ENCODE data around the gene HDAC11. TPM values are rescaled to one million over a fixed set of nuclear protein-coding genes. Genes with fewer than 3 reads are reported as not detected.
"Not testable (repeated sequence)": the region's sequence is repeated elsewhere in the genome, so short reads cannot be mapped to it uniquely, and the experiment has no call there.

The HDAC11 gene
- total RNA-seq, 2 donors from 2014 or later, result 3.7 TPM

DNA sequence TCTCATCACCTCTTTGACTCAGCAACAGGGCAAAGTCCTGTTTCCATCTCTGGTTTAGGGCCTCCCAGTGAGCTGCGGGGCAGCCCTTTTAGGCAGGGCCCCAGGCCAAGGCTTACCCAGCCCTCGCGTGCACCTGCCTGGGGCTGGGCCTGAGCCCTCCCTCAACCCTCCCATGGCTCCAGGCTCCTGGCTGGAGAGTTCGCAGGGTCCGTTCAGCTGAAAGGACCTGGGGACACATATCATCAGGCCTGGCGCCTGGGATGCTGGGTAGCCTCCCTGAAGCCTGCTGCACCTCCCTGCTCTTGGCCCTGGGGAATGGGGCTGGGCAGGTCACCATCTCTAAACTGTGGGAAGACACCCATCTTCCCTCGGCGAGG, 29.7 kb downstream of the HDAC11 start:
- DNase-seq (ENCODE audit: low spot score in 2 of 2) (no peak), ATAC-seq (no peak)
- H3K27ac Mint-ChIP-seq, result no peak overlapping the region
- no peaks in the 10 kb centered on the region for H3K36me3 Mint-ChIP-seq
- no peaks in the 10 kb centered on the region for H3K9me3 Mint-ChIP-seq

DNA sequence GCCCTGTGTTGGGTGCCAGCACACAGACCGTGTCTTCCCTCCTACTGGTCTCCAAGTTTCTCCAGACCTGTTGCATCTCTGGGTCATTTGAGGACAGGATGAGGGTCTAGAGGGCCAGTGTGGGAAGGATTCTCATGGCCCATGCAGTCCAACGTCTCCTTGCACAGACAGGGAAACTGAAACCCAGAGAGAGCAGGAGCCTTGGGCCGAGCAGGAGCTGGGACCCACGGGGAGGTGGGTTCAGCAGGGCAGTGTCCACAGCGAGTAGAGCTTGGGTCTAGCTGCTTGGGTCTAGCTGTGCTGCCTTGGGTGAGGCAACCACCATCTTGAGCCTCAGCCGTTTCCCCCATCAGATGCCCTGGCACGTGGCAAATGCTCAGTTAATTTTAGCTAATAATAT, 32.3 kb downstream of the HDAC11 start:
- Mint-ChIP-seq H3K9me3 (no peaks in the 10 kb centered on the region), H3K36me3 (no peaks in the 10 kb centered on the region), H3K27ac (no peak overlapping the region)
- no peak for ATAC-seq
- no peak for DNase-seq (ENCODE audit: low spot score in 2 of 2)

DNA sequence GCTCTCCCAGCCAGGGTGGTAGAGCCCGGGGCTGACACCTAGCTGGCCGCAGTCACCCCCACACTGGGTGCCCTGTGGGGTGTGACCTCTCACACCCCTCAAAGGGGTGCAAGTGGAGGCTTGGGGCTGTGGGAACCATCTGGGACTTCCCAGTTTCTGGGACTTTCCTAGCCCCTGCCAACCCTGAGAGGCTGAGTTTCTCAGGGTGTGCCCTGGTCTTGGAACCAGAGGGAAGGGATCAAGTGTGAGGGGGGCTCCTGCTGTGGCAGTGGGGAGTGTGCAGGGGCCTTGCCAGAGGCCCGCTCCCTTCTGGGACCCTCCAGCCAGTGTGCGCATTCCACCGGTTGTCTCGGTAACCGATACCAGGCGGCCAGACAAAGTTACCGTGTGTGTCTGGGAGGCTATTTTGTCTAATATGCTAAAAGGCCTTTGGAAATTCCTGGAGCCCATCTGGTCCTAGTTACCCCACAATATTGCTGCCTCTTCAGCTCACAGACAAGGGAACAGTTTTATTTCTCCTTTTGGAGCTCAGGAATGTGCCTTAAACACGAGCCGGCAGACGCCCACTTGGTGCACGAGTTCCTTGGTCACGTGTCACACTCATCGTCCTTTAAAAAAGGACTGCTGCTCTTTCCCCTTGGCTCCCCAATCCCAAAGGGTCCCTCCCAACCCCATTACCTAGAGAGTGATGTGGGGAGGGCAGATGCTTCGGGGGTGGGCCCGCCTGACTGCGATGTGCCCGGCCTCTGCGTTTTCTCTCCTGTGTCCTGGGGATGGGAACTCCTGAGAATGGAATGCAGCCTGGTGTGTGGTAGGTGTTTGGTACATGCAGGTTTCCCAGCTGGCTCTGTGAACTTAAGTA, 33.2 kb downstream of the HDAC11 start:
- no peak overlapping the region for H3K27ac Mint-ChIP-seq
- no peak for DNase-seq (ENCODE audit: low spot score in 2 of 2)
- no peaks in the 10 kb centered on the region for H3K36me3 Mint-ChIP-seq
- no peak for ATAC-seq
- H3K9me3 Mint-ChIP-seq, result no peaks in the 10 kb centered on the region

DNA sequence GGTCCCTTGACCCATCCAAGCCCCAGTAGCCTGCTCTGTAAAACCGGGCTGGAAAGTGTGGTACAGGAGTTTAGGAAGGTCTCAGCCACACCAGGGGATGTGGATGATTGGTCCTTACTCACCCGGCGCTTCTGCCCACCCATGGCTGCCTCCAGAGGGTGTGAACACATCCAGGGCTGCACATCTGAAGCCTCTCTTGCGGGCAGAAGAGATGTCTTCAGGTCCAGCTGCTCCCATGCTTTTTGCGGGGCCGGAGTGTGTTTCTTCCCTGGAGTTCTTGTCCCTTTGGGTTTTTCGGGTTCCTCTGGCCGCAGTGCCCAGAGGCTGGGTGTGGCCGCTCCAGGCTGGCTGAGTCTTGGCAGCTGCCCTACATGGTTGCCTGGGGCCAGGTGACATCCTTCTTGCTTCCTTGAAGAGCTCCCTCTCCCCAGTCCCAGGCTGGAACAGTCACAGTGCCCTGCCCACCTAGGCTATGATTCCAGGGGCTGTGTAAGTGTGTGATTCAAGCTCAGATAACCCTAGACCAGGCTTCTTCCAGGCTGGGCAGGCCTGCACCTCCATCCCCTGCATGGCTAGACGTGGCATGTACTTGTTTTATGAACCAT, 33.9 kb downstream of the HDAC11 start:
- DNase-seq (ENCODE audit: low spot score in 2 of 2), result no peak
- Mint-ChIP-seq H3K36me3 (no peaks in the 10 kb centered on the region), H3K27ac (no peak overlapping the region), H3K9me3 (no peaks in the 10 kb centered on the region)
- no peak for ATAC-seq

DNA sequence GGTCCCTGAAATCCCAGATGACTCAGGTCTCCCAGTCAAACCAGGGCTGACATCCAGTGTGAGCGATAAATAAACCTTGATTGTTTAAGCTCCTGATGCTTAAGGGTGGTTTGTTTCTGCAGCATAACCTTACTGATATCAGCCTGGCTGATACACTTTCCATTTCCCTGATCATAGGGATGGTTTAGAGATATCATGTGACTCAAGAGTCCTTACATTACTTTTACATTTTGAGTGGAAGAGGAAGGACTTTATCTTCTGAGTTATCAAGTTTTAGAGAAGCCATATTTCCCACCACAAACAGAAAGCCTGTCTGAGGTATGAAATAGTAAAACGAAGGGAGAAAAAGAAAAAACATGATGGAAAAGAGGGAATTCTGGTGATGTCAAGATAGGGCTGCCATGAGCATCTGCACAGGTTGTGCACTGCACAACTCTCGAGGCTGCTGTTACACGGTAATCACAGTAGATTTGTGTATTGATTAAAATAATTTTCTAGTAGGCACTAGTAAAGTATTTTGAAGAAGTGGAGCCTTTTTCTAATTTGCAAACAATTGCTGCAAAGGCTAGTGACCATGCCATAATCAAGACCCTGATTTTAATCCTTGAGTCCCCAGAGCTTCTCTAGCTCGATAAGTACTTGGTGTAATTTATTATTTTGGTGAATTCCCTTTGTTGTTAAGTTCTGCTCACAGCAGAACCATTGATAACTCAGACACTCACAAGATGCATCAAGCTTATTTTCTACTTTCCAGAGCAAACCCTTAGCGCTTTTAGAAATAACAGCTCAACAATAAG, 34.7 kb downstream of the HDAC11 start:
- H3K27ac Mint-ChIP-seq, result peak overlapping the region in 1 of 2 donors; percentile 12
- no peaks in the 10 kb centered on the region for H3K9me3 Mint-ChIP-seq
- no peaks in the 10 kb centered on the region for H3K36me3 Mint-ChIP-seq
- no peak for ATAC-seq
- no peak for DNase-seq (ENCODE audit: low spot score in 2 of 2)

DNA sequence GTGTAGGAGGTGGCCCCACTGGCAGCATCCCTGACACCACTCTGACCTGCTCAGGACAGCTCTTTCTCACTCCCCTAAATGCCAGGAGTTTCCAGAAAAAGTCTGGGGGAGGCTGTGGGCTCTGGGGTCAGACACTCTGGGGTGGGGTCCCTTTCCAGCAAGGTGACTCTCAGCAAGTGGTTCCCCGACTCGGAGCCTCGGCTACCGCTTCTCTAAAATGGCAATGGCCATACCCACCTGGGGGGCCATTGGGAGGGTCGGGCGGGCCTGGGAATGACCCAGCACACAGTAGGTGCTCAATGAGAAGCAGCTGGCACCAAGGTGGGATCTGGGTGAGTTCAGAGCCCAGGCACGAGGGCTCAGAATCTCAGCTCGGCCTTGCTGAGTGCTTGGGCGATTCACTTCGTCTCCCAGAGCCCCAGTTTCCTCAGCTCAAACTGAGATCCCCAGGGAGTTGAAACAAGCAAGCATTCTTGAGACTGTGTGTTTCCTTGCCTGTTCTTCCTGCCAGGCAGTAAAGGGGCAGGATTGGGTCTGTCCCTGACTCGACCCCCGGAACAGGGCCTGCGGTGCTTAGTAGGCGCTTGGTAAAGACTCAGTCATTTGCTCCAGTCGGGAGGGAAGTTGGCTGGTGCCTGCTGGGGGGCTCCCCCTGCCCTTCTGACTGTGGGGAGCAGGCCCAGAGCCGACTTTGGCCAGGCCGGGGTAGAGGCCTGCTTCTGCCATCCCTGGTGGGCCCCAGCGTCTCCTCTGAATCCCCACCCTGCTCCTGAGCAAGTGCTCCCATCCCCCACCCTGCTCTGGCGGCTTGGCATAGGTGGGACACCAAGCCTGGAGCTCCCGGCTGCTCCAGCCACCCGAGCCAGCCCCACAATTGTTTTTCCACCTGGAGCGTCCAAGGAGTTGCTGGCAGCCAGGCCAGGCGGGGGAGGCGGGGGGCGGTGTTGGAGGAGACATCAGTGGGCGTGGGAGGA, 36.0 kb downstream of the HDAC11 start:
- no peak for ATAC-seq
- H3K36me3 Mint-ChIP-seq, result no peaks in the 10 kb centered on the region

DNA sequence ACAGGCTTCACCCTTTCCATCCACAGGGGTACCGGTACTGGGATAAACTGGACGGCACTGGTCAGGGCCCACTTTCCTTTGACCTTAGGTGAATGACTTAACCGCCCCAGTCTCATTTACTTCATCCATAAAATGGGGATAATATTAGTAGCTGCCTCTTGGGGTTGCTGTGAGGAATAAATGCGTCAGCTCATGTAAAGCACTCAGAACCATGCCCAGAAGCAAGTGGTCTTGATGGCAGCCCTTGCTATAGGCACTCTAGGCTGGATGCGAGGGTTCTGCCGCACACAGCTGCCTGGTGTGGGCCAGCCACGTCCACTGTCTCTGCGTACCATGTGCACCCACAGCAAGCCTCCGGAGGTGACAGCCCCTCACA, 36.6 kb downstream of the HDAC11 start:
- ATAC-seq, result no peak
- Mint-ChIP-seq H3K36me3 (no peaks in the 10 kb centered on the region), H3K9me3 (peaks cover 4 to 5% of the 10 kb centered on the region in 2 donors), H3K27ac (no peak overlapping the region)
- no peak for DNase-seq (ENCODE audit: low spot score in 2 of 2)

More for the DNA sequence above, 36.0 kb downstream of the HDAC11 start:
- H3K27ac Mint-ChIP-seq, result no peak overlapping the region
- H3K9me3 Mint-ChIP-seq, result no peaks in the 10 kb centered on the region
- DNase-seq (ENCODE audit: low spot score in 2 of 2), result no peak

DNA sequence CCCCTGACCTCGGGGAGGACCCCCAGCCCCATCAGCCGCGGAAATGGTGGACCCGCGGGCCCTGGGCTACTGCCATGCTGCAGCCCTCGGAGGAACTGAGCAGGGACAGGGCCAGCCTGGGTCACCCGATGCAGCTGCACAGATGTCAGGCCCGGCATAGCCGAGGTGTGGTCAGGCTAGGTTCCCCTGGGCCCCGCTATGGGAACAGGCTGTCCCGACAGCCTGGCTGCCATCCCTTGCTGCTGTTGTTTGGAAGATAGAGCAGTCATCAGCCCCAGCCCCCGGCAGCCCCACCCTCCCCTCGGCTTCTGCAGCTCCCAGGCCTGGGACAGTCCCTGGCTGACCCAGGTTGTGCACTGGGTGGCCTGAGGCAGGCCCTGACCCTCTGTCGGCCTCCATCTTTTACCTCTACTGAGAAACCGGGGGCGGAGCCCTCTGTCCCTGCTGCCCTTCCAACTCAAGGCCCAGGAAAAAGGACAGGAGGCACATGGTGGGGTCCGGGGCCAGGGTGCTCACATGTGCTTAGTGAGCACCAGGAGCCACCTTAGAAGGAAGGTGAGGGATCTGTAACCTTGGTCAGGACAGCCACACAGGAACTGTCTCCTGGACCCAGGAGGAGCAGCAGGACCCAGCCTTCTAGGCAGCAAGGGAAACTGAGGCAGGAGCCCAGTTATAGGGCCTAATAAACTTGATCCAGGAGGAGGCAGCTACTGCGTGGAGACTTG, 37.3 kb downstream of the HDAC11 start:
- H3K9me3 Mint-ChIP-seq, result peaks cover 5 to 6% of the 10 kb centered on the region in 2 donors
- no peak for ATAC-seq
- no peak overlapping the region for H3K27ac Mint-ChIP-seq
- no peaks in the 10 kb centered on the region for H3K36me3 Mint-ChIP-seq
- DNase-seq (ENCODE audit: low spot score in 2 of 2), result no peak

DNA sequence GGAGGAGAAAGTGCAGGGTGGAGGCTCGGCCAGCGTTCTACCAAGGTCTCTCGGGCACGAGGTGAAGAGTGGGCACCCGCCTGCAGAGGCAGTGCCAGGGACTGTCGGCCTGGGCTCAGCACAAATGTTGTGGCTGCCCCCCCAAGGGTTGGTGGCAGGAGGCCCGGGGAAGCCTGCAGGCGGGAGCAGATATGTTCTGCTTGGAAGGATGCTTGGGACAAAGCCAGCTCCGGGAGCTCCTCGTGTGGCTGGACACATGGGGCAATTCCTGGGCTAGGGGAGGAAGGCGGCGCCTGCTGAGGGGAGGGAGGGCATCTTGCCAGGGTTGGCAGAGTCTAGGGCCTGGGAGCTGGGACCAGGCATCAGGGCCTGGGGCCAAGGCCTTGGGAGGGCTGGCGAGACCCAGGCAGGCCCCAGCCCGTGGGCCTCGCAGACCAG, 38.4 kb downstream of the HDAC11 start:
- DNase-seq (ENCODE audit: low spot score in 2 of 2) (no peak), ATAC-seq (no peak)
- no peaks in the 10 kb centered on the region for H3K36me3 Mint-ChIP-seq
- no peak overlapping the region for H3K27ac Mint-ChIP-seq
- peaks cover 5 to 6% of the 10 kb centered on the region in 2 donors for H3K9me3 Mint-ChIP-seq

DNA sequence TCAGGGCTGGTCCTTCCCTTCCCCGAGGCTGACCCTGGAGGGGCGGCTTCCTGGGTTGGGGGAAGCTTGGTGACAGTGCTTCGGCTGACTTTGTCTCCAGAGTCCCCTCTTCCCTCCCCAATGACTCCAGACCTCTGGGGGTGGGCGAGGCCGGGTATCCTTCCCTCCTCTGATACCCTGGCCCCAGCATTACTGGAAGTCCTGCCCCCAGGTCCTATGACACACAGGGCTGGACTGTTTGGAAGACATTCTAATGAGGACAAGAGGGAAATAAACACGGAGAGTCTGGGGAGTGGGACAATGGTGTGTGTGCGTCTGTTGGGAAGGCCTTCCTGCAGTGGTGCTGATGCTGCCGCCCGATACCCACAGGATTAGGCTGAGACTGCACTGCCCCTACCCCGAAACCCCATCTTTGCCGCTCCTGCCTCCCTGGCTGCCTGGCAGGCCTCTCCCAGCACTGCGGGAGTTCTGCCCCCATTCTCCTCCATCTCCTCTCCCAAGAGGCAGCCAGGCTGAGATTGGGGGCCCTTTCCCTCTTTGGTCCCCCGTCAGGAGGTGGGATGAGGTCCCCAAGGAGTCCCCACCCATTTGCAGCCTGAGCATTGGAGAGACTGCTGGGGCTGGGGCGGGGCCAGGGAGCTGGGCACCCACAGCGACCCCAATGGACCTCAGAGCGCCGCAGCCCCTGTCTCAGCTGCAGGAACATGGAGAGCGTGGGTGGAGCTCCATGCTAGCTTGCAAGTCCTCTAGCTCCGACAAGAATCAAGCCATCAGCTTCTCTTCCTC, 39.1 kb downstream of the HDAC11 start:
- no peak for ATAC-seq
- Mint-ChIP-seq H3K36me3 (no peaks in the 10 kb centered on the region), H3K9me3 (peaks cover 5 to 6% of the 10 kb centered on the region in 2 donors), H3K27ac (peak overlapping the region in 1 of 2 donors; percentile 44)
- DNase-seq (ENCODE audit: low spot score in 2 of 2), result no peak

DNA sequence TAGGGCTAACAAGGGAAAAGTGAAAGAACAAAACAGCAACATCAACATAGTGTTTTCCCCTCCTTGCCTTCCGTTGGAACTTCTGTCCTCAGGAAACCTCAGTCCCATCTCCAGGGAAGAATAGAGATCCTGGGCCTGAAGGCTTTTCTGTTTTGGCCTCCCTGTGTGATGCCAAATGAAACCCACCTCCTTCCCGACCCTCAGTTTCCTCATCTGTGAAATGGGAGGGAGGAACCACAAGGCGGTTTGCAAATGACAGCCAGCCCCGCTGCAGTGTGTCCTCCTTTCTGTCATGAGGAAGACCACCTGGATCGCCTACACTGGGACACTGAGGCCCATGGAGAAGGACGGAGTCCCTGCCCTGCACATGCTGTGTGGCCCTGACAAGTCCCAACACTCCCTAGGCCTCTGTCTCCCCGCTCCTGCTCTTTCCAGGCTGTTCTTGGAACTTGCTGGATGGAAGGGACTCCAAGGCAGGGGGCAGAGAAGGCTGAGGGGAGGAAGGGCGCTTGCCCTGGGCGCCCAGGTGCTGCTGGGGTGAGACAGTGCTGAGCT, 40.3 kb downstream of the HDAC11 start:
- no peak for DNase-seq (ENCODE audit: low spot score in 2 of 2)
- peaks cover 5 to 6% of the 10 kb centered on the region in 2 donors for H3K9me3 Mint-ChIP-seq
- no peak for ATAC-seq
- no peaks in the 10 kb centered on the region for H3K36me3 Mint-ChIP-seq
- no peak overlapping the region for H3K27ac Mint-ChIP-seq

DNA sequence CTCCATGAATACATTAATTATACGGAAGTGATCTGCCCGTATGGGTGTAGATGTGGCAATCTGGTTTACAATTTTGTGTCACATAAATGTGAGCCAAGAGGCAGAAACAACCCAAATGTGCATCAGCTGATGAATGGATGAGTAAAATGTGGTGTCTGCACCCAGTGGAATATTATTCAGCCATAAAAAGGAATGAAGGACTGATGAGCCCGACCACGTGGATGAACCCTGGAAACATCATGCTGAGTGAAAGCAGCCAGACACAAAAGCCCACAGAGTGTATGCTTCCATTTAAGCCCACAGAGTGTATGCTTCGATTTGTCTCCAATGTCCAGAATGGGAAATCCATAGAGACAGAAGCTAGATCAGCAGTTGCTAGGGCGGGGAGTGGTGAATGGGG, 41.2 kb downstream of the HDAC11 start:
- H3K27ac Mint-ChIP-seq, result no peak overlapping the region
- ATAC-seq (no peak), DNase-seq (ENCODE audit: low spot score in 2 of 2) (no peak)
- no peaks in the 10 kb centered on the region for H3K36me3 Mint-ChIP-seq
- H3K9me3 Mint-ChIP-seq, result peaks cover 5 to 6% of the 10 kb centered on the region in 2 donors

DNA sequence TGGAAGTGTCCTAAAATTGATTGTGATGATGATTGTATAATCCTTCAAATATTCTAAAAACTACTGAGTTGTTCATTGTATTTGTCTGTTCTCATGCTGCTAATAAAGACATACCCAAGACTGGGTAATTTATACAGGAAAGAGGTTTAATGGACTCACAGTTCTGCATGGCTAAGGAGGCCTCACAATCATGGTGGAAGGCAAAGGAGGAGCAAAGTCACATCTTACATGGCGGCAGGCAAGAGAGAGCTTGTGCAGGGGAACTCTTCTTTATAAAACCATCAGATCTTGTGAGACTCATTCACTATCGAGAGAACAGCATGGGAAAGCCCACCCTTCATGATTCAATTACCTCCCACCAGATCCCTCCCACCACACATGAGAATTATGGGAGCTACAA, 41.6 kb downstream of the HDAC11 start:
- H3K9me3 Mint-ChIP-seq; ATAC-seq; H3K27ac Mint-ChIP-seq; DNase-seq (ENCODE audit: low spot score in 2 of 2); H3K36me3 Mint-ChIP-seq: not testable (repeated sequence)

DNA sequence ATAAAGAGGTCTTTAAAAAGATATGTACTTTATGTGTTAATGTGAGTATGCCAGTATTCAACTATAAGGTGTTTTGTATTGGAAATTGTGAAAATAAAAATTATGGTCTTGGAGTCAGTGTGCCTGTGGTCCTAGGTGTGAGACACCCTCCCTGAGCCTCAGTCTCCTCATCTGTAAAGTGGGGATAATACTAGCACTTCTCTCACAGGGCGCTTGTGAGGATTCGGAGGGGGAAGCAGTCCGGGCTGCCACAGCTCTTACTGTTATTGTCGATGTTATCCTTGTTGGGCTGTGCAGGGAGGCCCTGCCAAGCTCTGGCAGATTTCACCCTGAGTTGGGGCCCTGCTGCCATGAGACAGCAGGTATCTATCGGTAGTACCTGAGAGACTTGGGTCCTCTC, 42.1 kb downstream of the HDAC11 start:
- no peak for ATAC-seq
- H3K27ac Mint-ChIP-seq, result no peak overlapping the region
- peaks cover 5 to 6% of the 10 kb centered on the region in 2 donors for H3K9me3 Mint-ChIP-seq
- no peak for DNase-seq (ENCODE audit: low spot score in 2 of 2)
- no peaks in the 10 kb centered on the region for H3K36me3 Mint-ChIP-seq
